ENCODE measurements around the gene RPS14. TPM values are rescaled to one million over a fixed set of nuclear protein-coding genes. Genes with fewer than 3 reads are reported as not detected.

The RPS14 gene
- total RNA-seq, 1 experiment from 2014 or later: 2,564 TPM

GRCh38 chr5:150449517-150450339, at the start of gene RPS14 (continued):
- TF ChIP-seq ZNF425 (CRISPR knock-in tag; conservative IDR thresholded peaks at IDR 0.05) (peak; percentile 29; the same call in 1 of the 2 replicates), FOXK1 (CRISPR knock-in tag; IDR thresholded peaks at IDR 0.05) (peak; percentile 95), CREM (CRISPR knock-in tag; IDR thresholded peaks at IDR 0.05) (0 out of 2 replicates have a peak, but pooled peaks have one; percentile 47), JUN (CRISPR knock-in tag; IDR thresholded peaks at IDR 0.05) (0 out of 2 replicates have a peak, but pooled peaks have one; percentile 91), MYBL2 (CRISPR knock-in tag; IDR thresholded peaks at IDR 0.05) (peak; percentile 75; the same call in 1 of the 2 replicates), GRHL2 (CRISPR knock-in tag; IDR thresholded peaks at IDR 0.05; ENCODE audit: insufficient replicate concordance, severe bottlenecking) (no peak), OVOL2 (CRISPR knock-in tag; IDR thresholded peaks at IDR 0.05; ENCODE audit: borderline replicate concordance) (no peak), SOX15 (CRISPR knock-in tag; IDR thresholded peaks at IDR 0.05) (no peak), GTF2I (CRISPR knock-in tag; conservative IDR thresholded peaks at IDR 0.05) (peak; percentile 74), ATF6 (CRISPR knock-in tag; IDR thresholded peaks at IDR 0.05) (no peak), ZNF281 (CRISPR knock-in tag; IDR thresholded peaks at IDR 0.05) (0 out of 2 replicates have a peak, but pooled peaks have one; percentile 44), ZBTB21 (CRISPR knock-in tag; IDR thresholded peaks at IDR 0.05; ENCODE audit: borderline replicate concordance) (no peak), NFE2L1 (CRISPR knock-in tag; IDR thresholded peaks at IDR 0.05) (no peak), TEAD4 (CRISPR knock-in tag; IDR thresholded peaks at IDR 0.05) (no peak), IRF1 (CRISPR knock-in tag; IDR thresholded peaks at IDR 0.05) (0 out of 2 replicates have a peak, but pooled peaks have one; percentile 51), CBFB (CRISPR knock-in tag; IDR thresholded peaks at IDR 0.05; ENCODE audit: low read depth) (no peak), ATF1 (CRISPR knock-in tag; IDR thresholded peaks at IDR 0.05) (no peak), ZNF423 (CRISPR knock-in tag; IDR thresholded peaks at IDR 0.05) (peak; percentile 7; the same call in 1 of the 2 replicates), ZNF121 (CRISPR knock-in tag; IDR thresholded peaks at IDR 0.05) (no peak), ZNF416 (CRISPR knock-in tag; IDR thresholded peaks at IDR 0.05) (no peak)
- TF ChIP-seq, protein P1, sequence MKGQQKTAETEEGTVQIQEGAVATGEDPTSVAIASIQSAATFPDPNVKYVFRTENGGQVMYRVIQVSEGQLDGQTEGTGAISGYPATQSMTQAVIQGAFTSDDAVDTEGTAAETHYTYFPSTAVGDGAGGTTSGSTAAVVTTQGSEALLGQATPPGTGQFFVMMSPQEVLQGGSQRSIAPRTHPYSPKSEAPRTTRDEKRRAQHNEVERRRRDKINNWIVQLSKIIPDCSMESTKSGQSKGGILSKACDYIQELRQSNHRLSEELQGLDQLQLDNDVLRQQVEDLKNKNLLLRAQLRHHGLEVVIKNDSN (CRISPR knock-in tag; IDR thresholded peaks at IDR 0.05): peak; percentile 71
- TF ChIP-seq, protein P2, sequence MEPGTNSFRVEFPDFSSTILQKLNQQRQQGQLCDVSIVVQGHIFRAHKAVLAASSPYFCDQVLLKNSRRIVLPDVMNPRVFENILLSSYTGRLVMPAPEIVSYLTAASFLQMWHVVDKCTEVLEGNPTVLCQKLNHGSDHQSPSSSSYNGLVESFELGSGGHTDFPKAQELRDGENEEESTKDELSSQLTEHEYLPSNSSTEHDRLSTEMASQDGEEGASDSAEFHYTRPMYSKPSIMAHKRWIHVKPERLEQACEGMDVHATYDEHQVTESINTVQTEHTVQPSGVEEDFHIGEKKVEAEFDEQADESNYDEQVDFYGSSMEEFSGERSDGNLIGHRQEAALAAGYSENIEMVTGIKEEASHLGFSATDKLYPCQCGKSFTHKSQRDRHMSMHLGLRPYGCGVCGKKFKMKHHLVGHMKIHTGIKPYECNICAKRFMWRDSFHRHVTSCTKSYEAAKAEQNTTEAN (CRISPR knock-in tag; IDR thresholded peaks at IDR 0.05): no peak
- TF ChIP-seq, protein P3, sequence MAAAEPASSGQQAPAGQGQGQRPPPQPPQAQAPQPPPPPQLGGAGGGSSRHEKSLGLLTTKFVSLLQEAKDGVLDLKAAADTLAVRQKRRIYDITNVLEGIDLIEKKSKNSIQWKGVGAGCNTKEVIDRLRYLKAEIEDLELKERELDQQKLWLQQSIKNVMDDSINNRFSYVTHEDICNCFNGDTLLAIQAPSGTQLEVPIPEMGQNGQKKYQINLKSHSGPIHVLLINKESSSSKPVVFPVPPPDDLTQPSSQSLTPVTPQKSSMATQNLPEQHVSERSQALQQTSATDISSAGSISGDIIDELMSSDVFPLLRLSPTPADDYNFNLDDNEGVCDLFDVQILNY (CRISPR knock-in tag; IDR thresholded peaks at IDR 0.05): peak; percentile 74
- TF ChIP-seq, protein P4, sequence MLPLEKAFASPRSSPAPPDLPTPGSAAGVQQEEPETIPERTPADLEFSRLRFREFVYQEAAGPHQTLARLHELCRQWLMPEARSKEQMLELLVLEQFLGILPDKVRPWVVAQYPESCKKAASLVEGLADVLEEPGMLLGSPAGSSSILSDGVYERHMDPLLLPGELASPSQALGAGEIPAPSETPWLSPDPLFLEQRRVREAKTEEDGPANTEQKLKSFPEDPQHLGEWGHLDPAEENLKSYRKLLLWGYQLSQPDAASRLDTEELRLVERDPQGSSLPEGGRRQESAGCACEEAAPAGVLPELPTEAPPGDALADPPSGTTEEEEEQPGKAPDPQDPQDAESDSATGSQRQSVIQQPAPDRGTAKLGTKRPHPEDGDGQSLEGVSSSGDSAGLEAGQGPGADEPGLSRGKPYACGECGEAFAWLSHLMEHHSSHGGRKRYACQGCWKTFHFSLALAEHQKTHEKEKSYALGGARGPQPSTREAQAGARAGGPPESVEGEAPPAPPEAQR (CRISPR knock-in tag; IDR thresholded peaks at IDR 0.05): 0 out of 2 replicates have a peak, but pooled peaks have one; percentile 2
- TF ChIP-seq, protein P5, sequence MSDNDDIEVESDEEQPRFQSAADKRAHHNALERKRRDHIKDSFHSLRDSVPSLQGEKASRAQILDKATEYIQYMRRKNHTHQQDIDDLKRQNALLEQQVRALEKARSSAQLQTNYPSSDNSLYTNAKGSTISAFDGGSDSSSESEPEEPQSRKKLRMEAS (CRISPR knock-in tag; IDR thresholded peaks at IDR 0.05): peak; percentile 94
